HepG2 (cell line): Measurements from ENCODE around the gene ACSL1. TPM values are rescaled to one million over a fixed set of nuclear protein-coding genes. Genes with fewer than 3 reads are reported as not detected.

Source experiments
- ATAC-seq: fragments of 200-7000 bp; cut with Tn5 transposase; 3 replicates; pipeline ENCODE4 v1.9.1; 2020; ENCODE audit warnings: mild to moderate bottlenecking, moderate library complexity
- BruUV-seq: library from RNA; stranded (reverse); fragments of 400-500 nt; replicated peaks from 2 replicates; lab custom pipeline; 2021; lab: Mats Ljungman, UMichigan
- CTCF ChIA-PET: fragments of 300-600 bp; formaldehyde crosslinking; extraction: SDS; loops from one replicate; lab custom pipeline; 2021; ENCODE audit warnings: low total read pairs, inconsistent platforms, low intra/inter-chr PET ratio; lab: Yijun Ruan, JAX
- POLR2A ChIA-PET: fragments of 350-600 bp; sonication (Branson Sonifier 250); formaldehyde crosslinking; loops from one replicate; lab custom pipeline; 2020; ENCODE audit warnings: antibody characterized with exemption, inconsistent platforms; lab: Yijun Ruan, JAX
- DNase-seq: peaks from one replicate; pipeline ENCODE4 v3.0.0-alpha.2; 2015; ENCODE audit warnings: low spot score
- FAIRE-seq: peaks from 3 replicates; lab custom pipeline; 2011; peaks lifted over from hg19 to GRCh38; lab: Jason Lieb, UNC
- H2AFZ ChIP-seq: one replicate; pipeline ENCODE4 v1.6.1; 2011; ENCODE audit warnings: low read length, inconsistent platforms
- H3K27ac ChIP-seq: fragments of 300-600 bp; 3 replicates; pipeline ENCODE4 v1.8.0; 2011; ENCODE audit warnings: mixed run types, mild to moderate bottlenecking, mixed read lengths, low read length, inconsistent platforms; ENCODE audit not compliant: insufficient read depth; ENCODE audit errors: extremely low read length
- H3K27me3 ChIP-seq, 2 experiments: fragments of 200-600 bp in 1 of 2; 2 replicates in 1 of 2; 3 replicates in 1 of 2; pipeline versions ENCODE4 v1.6.0 to v1.8.0; 2011; ENCODE audit warnings: low read length in 2 of 2, mild to moderate bottlenecking in 2 of 2, moderate library complexity in 2 of 2, inconsistent platforms in 1 of 2; ENCODE audit not compliant: insufficient read depth in 2 of 2, control insufficient read depth in 1 of 2
- H3K36me3 ChIP-seq, 2 experiments: fragments of 200-600 bp in 1 of 2; replicated peaks in 1 of 2; 2 replicates in 1 of 2; 3 replicates in 1 of 2; pipeline versions ENCODE4 v1.5.1 to v1.8.0; 2011; ENCODE audit warnings: low read length in 2 of 2, inconsistent platforms in 1 of 2; ENCODE audit not compliant: insufficient read depth in 2 of 2, control insufficient read depth in 1 of 2
- H3K4me1 ChIP-seq: 2 replicates; pipeline ENCODE4 v1.5.1; 2012; ENCODE audit warnings: low read length, inconsistent platforms; ENCODE audit not compliant: insufficient read depth
- H3K4me2 ChIP-seq: 2 replicates; pipeline ENCODE4 v1.6.0; 2011; ENCODE audit warnings: low read depth, low read length, inconsistent platforms
- H3K4me3 ChIP-seq, 3 experiments: fragments of 200-600 bp in 1 of 3; sonication (generic), shearing (Covaris generic) in 1 of 3; replicated peaks in 1 of 3; 2 replicates each; pipeline ENCODE4 v1.5.1; 2011 to 2016; ENCODE audit warnings: low read length in 3 of 3, inconsistent platforms in 2 of 3, low read depth in 2 of 3, mild to moderate bottlenecking in 2 of 3, control low read depth in 1 of 3, mixed read lengths in 1 of 3; ENCODE audit not compliant: insufficient read depth in 1 of 3
- H3K79me2 ChIP-seq: one replicate; pipeline ENCODE4 v1.6.1; 2011; ENCODE audit warnings: low read length, inconsistent platforms; ENCODE audit not compliant: insufficient read depth
- H3K9ac ChIP-seq: 2 replicates; pipeline ENCODE4 v1.6.0; 2011; ENCODE audit warnings: mild to moderate bottlenecking, low read depth, low read length, inconsistent platforms; ENCODE audit not compliant: insufficient read depth
- H3K9me3 ChIP-seq: 2 replicates; pipeline ENCODE4 v1.5.1; 2012; ENCODE audit warnings: mild to moderate bottlenecking, low read length
- H4K20me1 ChIP-seq: 2 replicates; pipeline ENCODE4 v1.6.0; 2011; ENCODE audit warnings: inconsistent platforms, mild to moderate bottlenecking, low read length, moderate library complexity; ENCODE audit not compliant: insufficient read depth
- MXI1 ChIP-seq: IDR thresholded peaks from 3 replicates; pipeline ENCODE4 v1.6.1; 2012; ENCODE audit warnings: low read depth, low read length, inconsistent platforms, borderline replicate concordance
- WGBS: methylation state at CpG from one replicate; pipeline ENCODE4 v1.1.6; 2017; ENCODE audit warnings: low lambda C conversion rate; 5-methylcytosine and 5-hydroxymethylcytosine counted together
- in situ Hi-C: cut with HindIII; loops from 2 replicates; pipeline ENCODE4 v1.10.0; 2017; ENCODE audit warnings: low pct_unique_long_range_greater_than_20kb; ENCODE audit not compliant: extremely low pct_ligation_motif_present
- intact Hi-C: fragments of 100-400 bp; cut with micrococcal nuclease; formaldehyde crosslinking; loops from one replicate; pipeline ENCODE4 v1.10.0; 2022; ENCODE audit not compliant: unreplicated experiment
- polyA plus RNA-seq, 8 experiments: library from polyadenylated mRNA; depleted of rRNA in 3 of 8; stranded (reverse) in 7 of 8; unstranded in 1 of 8; fragments of >200 nt; fragmentation: Illumina TruSeq in 4 of 8; extraction: Trizol in 4 of 8; gene quantifications; 2 replicates each; pipeline versions ENCODE4 v1.2.1 to v1.2.3, GENCODE V29; 2011 to 2016; ENCODE audit warnings: low read depth in 4 of 8, missing spikeins in 1 of 8, mixed read lengths in 1 of 8; ENCODE audit not compliant: insufficient read depth in 1 of 8
- total RNA-seq, 5 experiments: library from RNA; depleted of rRNA; stranded (reverse); fragments of >200 nt; fragmentation: Illumina TruSeq; extraction: Trizol; gene quantifications; 2 replicates each; pipeline ENCODE4 v1.2.3, GENCODE V29; 2016; ENCODE audit warnings: low read depth in 1 of 5
- TF ChIP-seq, protein P1 (sequence below): sonication (generic); formaldehyde crosslinking; IDR thresholded peaks from 2 replicates; pipeline ENCODE4 v1.5.0; 2020; ENCODE audit warnings: missing genetic modification reagents, mild to moderate bottlenecking, borderline replicate concordance
- TF ChIP-seq, protein P2 (sequence below): sonication (generic); formaldehyde crosslinking; IDR thresholded peaks from 2 replicates; pipeline ENCODE4 v1.4.0; 2020; ENCODE audit warnings: missing genetic modification reagents, borderline replicate concordance

The ACSL1 gene
- total and polyA plus RNA-seq, 2 of the 13 experiments (the other 11 are each of a cell fraction or from before 2014, with no cell fraction given), result 10.0 to 29.8 TPM

DNA sequence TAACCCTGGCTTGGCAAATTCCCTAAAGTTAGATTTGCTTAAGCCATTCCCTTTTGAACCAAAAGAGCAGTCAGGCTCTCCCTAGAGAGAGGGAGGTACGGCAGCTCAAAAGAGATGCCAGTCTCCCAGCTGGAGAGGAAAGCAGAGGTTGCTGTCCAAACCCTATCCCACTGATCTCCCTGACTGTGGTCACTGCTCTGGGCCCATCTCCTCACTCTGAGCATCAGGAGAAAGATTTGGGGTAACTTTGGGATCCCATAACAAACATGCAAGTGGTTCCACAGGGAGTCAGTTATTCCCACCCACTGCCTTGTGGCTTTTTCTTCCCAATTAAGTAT, 17.1 kb downstream of the ACSL1 start:
- in situ Hi-C loops, result no loop called here
- intact Hi-C loops, result loop anchor here (1.0 to 10.0 kb wide), 2 partner anchors 30 to 176 kb away; no protein-coding TSS in a partner anchor

More for the DNA sequence above, 17.1 kb downstream of the ACSL1 start:
- H3K27ac ChIP-seq, result peak overlapping the region; percentile 5
- no peaks in the 10 kb centered on the region for H4K20me1 ChIP-seq
- no TSS peak for BruUV-seq
- peak overlapping the region; percentile 60 for H3K4me2 ChIP-seq
- FAIRE-seq (no peak), ATAC-seq (peak; percentile 32), DNase-seq (no peak)
- H2AFZ ChIP-seq, result no peak overlapping the region
- peaks cover 75% of the 10 kb centered on the region for H3K4me1 ChIP-seq
- ChIA-PET CTCF (no interaction called here), POLR2A (interaction anchor here (1.1 to 2.3 kb wide), 3 partner anchors 12 to 75 kb away, joined by 4 to 6 read pairs (median 4); partner anchors contain the start of gene CENPU)
- 25% methylated on average over 1 of the region's 1 CpG for WGBS
- H3K79me2 ChIP-seq, result peaks cover 10% of the 10 kb centered on the region
- H3K4me3 ChIP-seq, result no peak overlapping the region
- H3K36me3 ChIP-seq, result no peaks in the 10 kb centered on the region
- TF ChIP-seq, protein P1, sequence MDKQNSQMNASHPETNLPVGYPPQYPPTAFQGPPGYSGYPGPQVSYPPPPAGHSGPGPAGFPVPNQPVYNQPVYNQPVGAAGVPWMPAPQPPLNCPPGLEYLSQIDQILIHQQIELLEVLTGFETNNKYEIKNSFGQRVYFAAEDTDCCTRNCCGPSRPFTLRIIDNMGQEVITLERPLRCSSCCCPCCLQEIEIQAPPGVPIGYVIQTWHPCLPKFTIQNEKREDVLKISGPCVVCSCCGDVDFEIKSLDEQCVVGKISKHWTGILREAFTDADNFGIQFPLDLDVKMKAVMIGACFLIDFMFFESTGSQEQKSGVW, result no peak
- TF ChIP-seq, protein P2, sequence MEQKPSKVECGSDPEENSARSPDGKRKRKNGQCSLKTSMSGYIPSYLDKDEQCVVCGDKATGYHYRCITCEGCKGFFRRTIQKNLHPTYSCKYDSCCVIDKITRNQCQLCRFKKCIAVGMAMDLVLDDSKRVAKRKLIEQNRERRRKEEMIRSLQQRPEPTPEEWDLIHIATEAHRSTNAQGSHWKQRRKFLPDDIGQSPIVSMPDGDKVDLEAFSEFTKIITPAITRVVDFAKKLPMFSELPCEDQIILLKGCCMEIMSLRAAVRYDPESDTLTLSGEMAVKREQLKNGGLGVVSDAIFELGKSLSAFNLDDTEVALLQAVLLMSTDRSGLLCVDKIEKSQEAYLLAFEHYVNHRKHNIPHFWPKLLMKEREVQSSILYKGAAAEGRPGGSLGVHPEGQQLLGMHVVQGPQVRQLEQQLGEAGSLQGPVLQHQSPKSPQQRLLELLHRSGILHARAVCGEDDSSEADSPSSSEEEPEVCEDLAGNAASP (CRISPR knock-in tag), result 0 out of 2 replicates have a peak, but pooled peaks have one; percentile 2
- TF ChIP-seq MXI1, result 0 out of 3 replicates have a peak, but pooled peaks have one; percentile 7
- H3K9ac ChIP-seq, result peak overlapping the region; percentile 23
- no peaks in the 10 kb centered on the region for H3K9me3 ChIP-seq
- H3K27me3 ChIP-seq, result no peaks in the 10 kb centered on the region
